ENCODE measurements around the gene NECAP2.

The NECAP2 gene, protein sequence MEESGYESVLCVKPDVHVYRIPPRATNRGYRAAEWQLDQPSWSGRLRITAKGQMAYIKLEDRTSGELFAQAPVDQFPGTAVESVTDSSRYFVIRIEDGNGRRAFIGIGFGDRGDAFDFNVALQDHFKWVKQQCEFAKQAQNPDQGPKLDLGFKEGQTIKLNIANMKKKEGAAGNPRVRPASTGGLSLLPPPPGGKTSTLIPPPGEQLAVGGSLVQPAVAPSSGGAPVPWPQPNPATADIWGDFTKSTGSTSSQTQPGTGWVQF

DNA sequence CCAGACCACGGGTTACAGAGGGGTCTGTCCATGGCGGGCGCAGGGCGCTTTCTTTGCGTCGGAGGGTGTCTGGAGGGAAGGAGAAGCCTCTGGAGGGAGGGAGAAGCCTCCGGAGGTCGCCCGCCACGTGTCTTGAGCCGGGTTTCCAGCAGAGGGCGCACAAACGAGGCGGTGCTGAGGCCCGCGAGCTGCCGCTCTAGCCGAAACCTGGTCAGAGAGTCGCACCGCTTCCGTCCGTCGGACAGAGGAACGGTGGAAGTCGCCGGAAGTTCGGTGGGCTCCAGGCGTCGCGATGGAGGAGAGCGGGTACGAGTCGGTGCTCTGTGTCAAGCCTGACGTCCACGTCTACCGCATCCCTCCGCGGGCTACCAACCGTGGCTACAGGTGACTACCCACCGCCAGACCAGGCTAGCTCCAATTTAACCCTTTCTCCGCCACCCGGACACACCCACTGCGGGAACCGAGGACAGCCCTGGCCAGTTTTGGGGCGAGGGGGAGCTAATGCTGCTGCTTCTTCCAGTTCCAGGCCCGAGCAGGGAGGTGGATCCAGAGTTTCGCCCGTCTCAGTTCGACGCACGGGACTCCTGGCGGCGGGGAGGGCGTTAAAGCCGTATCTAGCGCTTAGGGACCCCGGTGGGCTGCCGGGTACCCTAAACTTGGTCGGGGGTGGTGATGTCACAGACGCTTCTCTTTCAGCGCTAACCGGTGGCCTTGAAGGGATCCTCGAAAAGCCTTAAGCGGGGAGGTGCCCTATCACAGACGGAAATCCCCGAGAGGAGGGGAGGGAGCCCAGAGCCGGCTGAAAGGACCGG is at the start of gene NECAP2:
TSS of gene NECAP2 (plus strand) at position 255 of the 812 bp plus-strand sequence. CDS start at position 293, 38 bp downstream.
- peak; percentile 45 for DNase-seq

GRCh38 chr1:16391411-16391810 is 49.1 kb upstream of the NECAP2 start:
- DNase-seq = no peak

DNA sequence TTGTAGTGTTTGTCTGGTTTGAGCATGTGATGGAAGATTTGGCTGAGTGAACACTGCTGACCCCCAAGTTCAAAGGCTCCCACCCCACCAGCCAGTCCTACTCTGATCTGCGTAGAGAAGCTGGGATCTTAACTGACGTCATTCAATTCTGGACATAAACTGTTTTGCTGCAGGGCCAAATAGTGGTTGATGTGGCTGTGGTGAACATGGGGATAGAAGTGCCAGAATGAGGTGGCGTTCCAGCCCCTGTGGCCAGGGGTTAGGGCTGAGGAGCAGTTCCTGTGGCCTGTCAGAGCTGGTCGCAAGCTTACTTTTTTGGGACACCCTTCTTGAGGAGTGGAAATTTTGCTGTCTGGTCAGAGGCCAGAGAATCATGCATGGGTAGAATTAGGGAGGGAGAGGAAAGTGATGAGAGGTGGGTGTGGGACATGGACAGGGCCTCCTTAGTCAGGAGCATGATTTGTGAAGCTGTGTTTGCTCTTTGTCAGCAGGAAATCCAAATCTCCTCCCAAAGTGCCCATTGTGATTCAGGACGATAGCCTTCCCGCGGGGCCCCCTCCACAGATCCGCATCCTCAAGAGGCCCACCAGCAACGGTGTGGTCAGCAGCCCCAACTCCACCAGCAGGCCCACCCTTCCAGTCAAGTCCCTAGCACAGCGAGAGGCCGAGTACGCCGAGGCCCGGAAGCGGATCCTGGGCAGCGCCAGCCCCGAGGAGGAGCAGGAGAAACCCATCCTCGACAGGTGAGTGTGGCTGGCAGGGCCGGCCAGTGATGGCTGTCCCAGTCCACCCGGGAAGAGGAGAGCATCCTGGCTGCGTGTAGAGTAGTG is 47.6 kb upstream of the NECAP2 start:
- no peak for DNase-seq

GRCh38 chr1:16393570-16394521 is 46.7 kb upstream of the NECAP2 start:
- DNase-seq = no peak

GRCh38 chr1:16394977-16395376 is 45.5 kb upstream of the NECAP2 start:
- DNase-seq = no peak

- no peak for DNase-seq
Measured at GRCh38 chr1:16396591-16396990, 43.9 kb upstream of the NECAP2 start.

GRCh38 chr1:16397120-16397519 is 43.4 kb upstream of the NECAP2 start:
- DNase-seq = no peak

DNA sequence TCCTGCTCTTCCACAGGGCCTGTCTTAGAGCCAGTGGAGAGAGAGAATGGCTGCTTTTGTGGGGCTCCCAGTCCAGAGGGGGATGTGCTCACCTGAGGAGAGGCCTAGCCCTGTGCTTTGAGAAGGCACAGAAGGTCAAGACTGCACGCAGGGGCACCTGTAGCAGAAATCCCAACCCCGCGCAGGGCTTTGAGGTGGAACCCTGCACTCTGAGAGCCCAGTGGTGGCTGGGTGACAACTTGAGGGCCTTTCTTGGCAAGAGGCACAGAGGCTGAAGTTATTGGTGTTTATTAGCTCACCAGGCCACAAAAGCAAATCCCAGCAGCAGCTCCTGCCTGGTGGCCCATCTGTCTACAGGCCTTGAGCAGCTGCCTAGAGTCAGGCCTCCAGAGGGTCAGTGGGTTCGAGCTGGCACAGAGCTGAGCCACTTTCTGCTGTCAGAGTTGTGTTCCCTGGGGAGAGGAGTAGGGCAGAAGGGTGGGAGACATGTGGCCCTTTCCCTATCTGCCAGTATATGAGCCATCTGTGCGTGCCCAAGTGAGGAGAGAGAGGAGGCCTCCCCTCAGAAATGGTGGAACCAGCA is 42.1 kb upstream of the NECAP2 start:
- DNase-seq = no peak

DNA sequence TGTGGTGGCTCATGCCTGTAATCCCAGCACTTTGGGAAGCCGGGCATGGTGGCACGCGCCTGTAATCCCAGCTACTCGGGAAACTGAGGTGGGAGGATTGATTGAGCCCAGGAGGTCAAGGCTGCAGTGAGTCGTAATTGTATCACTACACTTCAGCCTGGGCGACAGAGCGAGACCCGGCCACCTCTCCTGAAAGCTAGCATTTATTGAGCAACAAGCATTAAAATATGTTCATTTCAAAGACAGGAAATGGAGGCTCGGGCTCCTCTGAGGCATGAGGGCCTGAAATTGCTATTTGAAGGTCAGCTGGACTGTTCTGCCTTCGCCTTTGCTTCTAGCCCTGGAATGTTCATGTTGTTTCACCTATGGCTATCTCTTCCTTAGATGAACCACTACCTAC is 37.8 kb upstream of the NECAP2 start:
- no peak for DNase-seq

DNA sequence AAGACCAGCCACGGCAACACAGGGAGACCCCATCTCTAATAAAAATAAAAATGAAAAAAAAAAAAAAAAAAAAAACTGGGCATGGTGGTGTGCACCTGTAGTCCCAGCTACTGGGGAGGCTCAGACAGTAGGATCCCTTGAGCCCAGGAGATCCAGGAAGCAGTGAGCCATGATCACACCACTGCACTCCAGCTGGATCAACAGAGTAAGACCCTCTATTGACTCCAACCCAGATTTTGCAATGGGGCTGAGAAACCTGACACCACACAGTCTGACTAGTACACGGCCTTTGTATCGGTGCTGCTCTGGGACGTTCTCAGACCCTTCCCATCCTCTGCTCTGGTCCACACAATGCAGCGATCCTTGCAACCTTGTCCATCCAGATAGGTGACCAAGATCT is 35.1 kb upstream of the NECAP2 start:
- no peak for DNase-seq

DNA sequence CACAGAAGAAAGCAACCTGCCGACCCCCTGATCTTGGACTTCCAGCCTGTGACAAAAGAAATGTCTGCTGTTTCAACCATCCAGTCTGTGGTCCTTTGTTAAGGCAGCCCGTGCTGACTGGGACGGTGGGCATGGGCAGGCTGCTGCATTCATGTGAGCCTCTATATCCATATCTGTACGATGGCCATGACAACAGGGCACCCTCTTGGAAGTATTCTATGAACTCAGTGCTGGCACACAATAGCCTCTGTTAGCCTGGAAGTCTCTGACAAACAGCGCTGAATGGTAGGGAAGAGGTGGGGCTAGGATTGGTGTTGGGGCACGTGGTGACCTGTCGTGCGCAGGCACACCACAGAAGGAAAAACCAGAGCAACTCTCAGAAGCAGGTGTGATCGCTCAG is 33.7 kb upstream of the NECAP2 start:
- DNase-seq = no peak

DNA sequence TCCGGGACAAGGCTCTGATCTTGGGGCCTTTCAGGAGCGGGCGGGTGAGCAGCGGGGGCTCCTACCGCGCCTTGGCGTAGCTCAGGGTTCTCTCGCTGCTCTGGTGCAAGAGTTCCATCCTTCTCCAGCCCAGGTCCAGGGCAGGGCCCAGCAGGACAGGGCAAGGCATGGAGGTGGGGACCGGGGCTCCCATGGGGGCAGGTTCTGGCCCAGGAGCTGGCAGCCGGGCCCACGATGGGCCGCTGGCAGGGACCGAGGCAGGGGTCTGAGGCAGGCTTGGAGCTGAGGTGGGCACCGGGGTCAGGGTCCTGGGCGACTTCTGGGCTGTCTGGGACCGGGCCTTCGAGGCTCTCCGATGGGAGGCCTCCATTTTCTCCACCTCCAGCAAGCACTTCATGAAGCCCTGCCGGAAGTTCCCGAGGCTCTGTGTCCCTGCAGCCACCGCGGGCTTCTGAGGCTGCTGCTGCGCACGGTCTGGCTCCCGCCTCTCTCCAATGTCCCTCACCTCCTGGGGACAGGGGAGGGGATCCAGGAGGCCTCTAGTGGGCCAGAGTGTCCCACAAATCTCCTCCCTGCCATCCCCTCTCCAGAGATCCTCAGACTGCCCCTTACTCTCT is 30.9 kb upstream of the NECAP2 start:
- no peak for DNase-seq

GRCh38 chr1:16410803-16411202 is 29.7 kb upstream of the NECAP2 start:
- no peak for DNase-seq

GRCh38 chr1:16413191-16413590 is 27.3 kb upstream of the NECAP2 start:
- DNase-seq = no peak

GRCh38 chr1:16418823-16419425 is 21.6 kb upstream of the NECAP2 start:
- no peak for DNase-seq

- DNase-seq = no peak
Measured at GRCh38 chr1:16420424-16421118, 20.0 kb upstream of the NECAP2 start.

DNA sequence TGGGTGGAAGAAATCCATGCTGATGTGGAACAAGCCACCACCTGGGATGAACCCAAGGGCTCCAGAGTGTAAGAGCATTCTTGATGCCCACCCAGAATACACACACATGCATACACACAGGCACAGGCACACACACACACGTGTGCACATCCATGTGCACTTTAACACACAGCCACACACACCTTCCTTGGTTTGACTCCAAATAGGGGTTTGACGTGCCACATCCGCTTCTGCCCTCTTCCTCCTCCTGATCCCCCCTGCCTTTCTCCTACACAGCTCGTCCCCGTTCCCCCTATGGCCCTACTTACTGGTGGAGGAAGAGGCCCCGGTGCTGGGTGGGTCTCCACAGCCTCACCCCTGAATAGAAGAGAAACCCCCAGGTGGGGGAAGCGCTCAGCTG is 19.3 kb upstream of the NECAP2 start:
- no peak for DNase-seq

- DNase-seq = no peak
Measured at GRCh38 chr1:16422041-16422440, 18.5 kb upstream of the NECAP2 start.

- DNase-seq = no peak
Measured at GRCh38 chr1:16425125-16426025, 15.1 kb upstream of the NECAP2 start.
